GM18511 (cell line): ENCODE measurements around the gene STRA8.
A peak's percentile ranks its signal among the peaks of the same experiment; 100 is the strongest.
"Not testable (repeated sequence)": the region's sequence is repeated elsewhere in the genome, so short reads cannot be mapped to it uniquely, and the experiment has no call there.

Experiments used
- ATAC-seq: cut with Tn5 transposase; IDR thresholded peaks from one replicate; pipeline ENCODE4 v1.9.1; 2021; ENCODE audit warnings: mild to moderate bottlenecking, moderate library complexity; ENCODE audit not compliant: unreplicated experiment

The STRA8 gene

GRCh38 chr7:135204341-135204749 is 29.3 kb upstream of the STRA8 start:
- no peak for ATAC-seq

- ATAC-seq: no peak
These were observed 28.8 kb upstream of the STRA8 start for GRCh38 chr7:135204876-135205275.

GRCh38 chr7:135205850-135206249 is 27.8 kb upstream of the STRA8 start:
- ATAC-seq: no peak

GRCh38 chr7:135206941-135207391 is 26.7 kb upstream of the STRA8 start:
- ATAC-seq: peak; percentile 39

GRCh38 chr7:135207406-135208101 is 26.1 kb upstream of the STRA8 start:
- peak; percentile 22 for ATAC-seq

- no peak for ATAC-seq
These were observed 25.4 kb upstream of the STRA8 start for GRCh38 chr7:135208102-135208793.

GRCh38 chr7:135209225-135209834 is 24.3 kb upstream of the STRA8 start:
- ATAC-seq: no peak

- ATAC-seq: peak; percentile 5
These were observed 22.8 kb upstream of the STRA8 start for GRCh38 chr7:135210888-135211178.

GRCh38 chr7:135211179-135211945 is 22.3 kb upstream of the STRA8 start, which contains the start of gene WDR91:
Gene WDR91 (minus strand): TSS chr7:135211526. CDS start chr7:135211502, 24 bp downstream.
- peak; percentile 78 for ATAC-seq

- ATAC-seq: not testable (repeated sequence)
These were observed 21.5 kb upstream of the STRA8 start for GRCh38 chr7:135211946-135212685.

- ATAC-seq: no peak
These were observed 19.8 kb upstream of the STRA8 start for GRCh38 chr7:135213831-135214230.

GRCh38 chr7:135215180-135215579 is 18.5 kb upstream of the STRA8 start:
- ATAC-seq: no peak

GRCh38 chr7:135215698-135216097 is 17.9 kb upstream of the STRA8 start:
- no peak for ATAC-seq

- ATAC-seq: no peak
These were observed 15.8 kb upstream of the STRA8 start for GRCh38 chr7:135217645-135218509.

GRCh38 chr7:135224027-135224426 is 9.6 kb upstream of the STRA8 start:
- no peak for ATAC-seq

- ATAC-seq: no peak
These were observed 2.0 kb upstream of the STRA8 start for GRCh38 chr7:135231686-135232085.

GRCh38 chr7:135232087-135232486 is 1.6 kb upstream of the STRA8 start:
- no peak for ATAC-seq

- ATAC-seq: no peak
These were observed 918 bp upstream of the STRA8 start for GRCh38 chr7:135232720-135233119.

GRCh38 chr7:135234095-135234494 is 457 bp downstream of the STRA8 start:
- not testable (repeated sequence) for ATAC-seq

GRCh38 chr7:135234727-135235126 is 1.1 kb downstream of the STRA8 start:
- no peak for ATAC-seq
